Muscle layer of duodenum (tissue), 2 donors: ENCODE results near the gene RAB40C.

Experiments
- H3K27ac ChIP-seq: one replicate; pipeline ENCODE4 v1.7.0; 2013; ENCODE audit warnings: mild to moderate bottlenecking, low read length
- H3K27me3 ChIP-seq: one replicate; pipeline ENCODE4 v1.7.0; 2013; ENCODE audit warnings: low read depth, mild to moderate bottlenecking, control low read depth, low read length
- H3K36me3 ChIP-seq, 2 donors: one replicate each; pipeline ENCODE4 v1.7.0; 2013; ENCODE audit warnings: low read length in 2 of 2, control low read depth in 1 of 2, mild to moderate bottlenecking in 1 of 2; ENCODE audit not compliant: insufficient read depth in 2 of 2, control insufficient read depth in 1 of 2
- H3K4me1 ChIP-seq, 2 donors: one replicate each; pipeline ENCODE4 v1.7.0; 2013; ENCODE audit warnings: low read length in 2 of 2, mild to moderate bottlenecking in 2 of 2, control low read depth in 1 of 2, moderate library complexity in 1 of 2; ENCODE audit not compliant: insufficient read depth in 2 of 2, control insufficient read depth in 1 of 2
- H3K4me3 ChIP-seq, 2 donors: one replicate each; pipeline ENCODE4 v1.7.0; 2013; ENCODE audit warnings: low read length in 2 of 2, low read depth in 1 of 2, mild to moderate bottlenecking in 1 of 2
- H3K9me3 ChIP-seq, 2 donors: one replicate each; pipeline ENCODE4 v1.7.0; 2013; ENCODE audit warnings: low read length in 2 of 2, control low read depth in 1 of 2, mild to moderate bottlenecking in 1 of 2; ENCODE audit not compliant: control insufficient read depth in 1 of 2
- donor health status: healthy.

The RAB40C gene

GRCh38 chr16:610513-611381 lies 20.9 kb downstream of the RAB40C start:
- Histone ChIP-seq H3K36me3 (peaks cover 0 to 4% of the 10 kb centered on the region in 2 donors), H3K4me3 (no peak overlapping the region), H3K4me1 (peaks cover 0 to 10% of the 10 kb centered on the region in 2 donors), H3K9me3 (no peaks in the 10 kb centered on the region), H3K27me3 (no peaks in the 10 kb centered on the region), H3K27ac (no peak overlapping the region)

- H3K4me1 ChIP-seq: peaks cover 0 to 9% of the 10 kb centered on the region in 2 donors
- H3K27ac ChIP-seq: no peak overlapping the region
- H3K9me3 ChIP-seq: no peaks in the 10 kb centered on the region
- no peak overlapping the region for H3K4me3 ChIP-seq
- no peaks in the 10 kb centered on the region for H3K27me3 ChIP-seq
- H3K36me3 ChIP-seq: peaks cover 0 to 6% of the 10 kb centered on the region in 2 donors
Measured at GRCh38 chr16:615122-615521, 25.3 kb downstream of the RAB40C start.

- Histone ChIP-seq H3K36me3 (peaks cover 0 to 6% of the 10 kb centered on the region in 2 donors), H3K9me3 (no peaks in the 10 kb centered on the region), H3K4me3 (no peak overlapping the region), H3K27me3 (no peaks in the 10 kb centered on the region), H3K4me1 (no peaks in the 10 kb centered on the region), H3K27ac (no peak overlapping the region)
Measured at GRCh38 chr16:616733-617586, 27.1 kb downstream of the RAB40C start.

GRCh38 chr16:617855-618254 lies 28.0 kb downstream of the RAB40C start:
- Histone ChIP-seq H3K4me1 (no peaks in the 10 kb centered on the region), H3K36me3 (peaks cover 0 to 6% of the 10 kb centered on the region in 2 donors), H3K9me3 (no peaks in the 10 kb centered on the region), H3K27ac (no peak overlapping the region), H3K27me3 (no peaks in the 10 kb centered on the region), H3K4me3 (no peak overlapping the region)

- H3K27me3 ChIP-seq: no peaks in the 10 kb centered on the region
- H3K9me3 ChIP-seq: no peaks in the 10 kb centered on the region
- no peak overlapping the region for H3K4me3 ChIP-seq
- peaks cover 0 to 6% of the 10 kb centered on the region in 2 donors for H3K36me3 ChIP-seq
- H3K27ac ChIP-seq: no peak overlapping the region
- no peaks in the 10 kb centered on the region for H3K4me1 ChIP-seq
Measured at GRCh38 chr16:619476-620100, 29.7 kb downstream of the RAB40C start.

GRCh38 chr16:620700-621525 lies 31.0 kb downstream of the RAB40C start:
- Histone ChIP-seq H3K4me1 (no peaks in the 10 kb centered on the region), H3K4me3 (no peak overlapping the region), H3K27ac (no peak overlapping the region), H3K27me3 (no peaks in the 10 kb centered on the region), H3K9me3 (no peaks in the 10 kb centered on the region), H3K36me3 (peaks cover 0 to 13% of the 10 kb centered on the region in 2 donors)

GRCh38 chr16:621526-622105 lies 31.8 kb downstream of the RAB40C start:
- peaks cover 0 to 20% of the 10 kb centered on the region in 2 donors for H3K36me3 ChIP-seq
- no peaks in the 10 kb centered on the region for H3K9me3 ChIP-seq
- H3K27ac ChIP-seq: no peak overlapping the region
- H3K4me1 ChIP-seq: no peaks in the 10 kb centered on the region
- H3K27me3 ChIP-seq: no peaks in the 10 kb centered on the region
- no peak overlapping the region for H3K4me3 ChIP-seq

GRCh38 chr16:622920-623280 lies 33.0 kb downstream of the RAB40C start:
- Histone ChIP-seq H3K9me3 (no peaks in the 10 kb centered on the region), H3K36me3 (peaks cover 0 to 23% of the 10 kb centered on the region in 2 donors), H3K4me1 (no peaks in the 10 kb centered on the region), H3K27ac (no peak overlapping the region), H3K27me3 (no peaks in the 10 kb centered on the region), H3K4me3 (no peak overlapping the region)

- Histone ChIP-seq H3K27ac (no peak overlapping the region), H3K36me3 (peaks cover 0 to 32% of the 10 kb centered on the region in 2 donors), H3K4me1 (peaks cover 0 to 1% of the 10 kb centered on the region in 2 donors), H3K27me3 (no peaks in the 10 kb centered on the region), H3K4me3 (no peak overlapping the region), H3K9me3 (no peaks in the 10 kb centered on the region)
Measured at GRCh38 chr16:624526-625070, 34.7 kb downstream of the RAB40C start.
